NCI-H2196 treated with DMSO at 0.1 percent for 48 hours (cell line): ENCODE results near the gene ATP5F1D.
A peak's percentile ranks its signal among the peaks of the same experiment; 100 is the strongest.
"Not testable (repeated sequence)": the region's sequence is repeated elsewhere in the genome, so short reads cannot be mapped to it uniquely, and the experiment has no call there.

ENCODE experiments used
- DNase-seq: peaks from one replicate; lab custom pipeline; 2025; ENCODE audit not compliant: unreplicated experiment; lab: John Stamatoyannopoulos, UW

The ATP5F1D gene

GRCh38 chr19:1246265-1247087, 4.9 kb downstream of the ATP5F1D start:
- DNase-seq = not testable (repeated sequence)

GRCh38 chr19:1247748-1248138, 6.2 kb downstream of the ATP5F1D start:
- no peak for DNase-seq

DNA sequence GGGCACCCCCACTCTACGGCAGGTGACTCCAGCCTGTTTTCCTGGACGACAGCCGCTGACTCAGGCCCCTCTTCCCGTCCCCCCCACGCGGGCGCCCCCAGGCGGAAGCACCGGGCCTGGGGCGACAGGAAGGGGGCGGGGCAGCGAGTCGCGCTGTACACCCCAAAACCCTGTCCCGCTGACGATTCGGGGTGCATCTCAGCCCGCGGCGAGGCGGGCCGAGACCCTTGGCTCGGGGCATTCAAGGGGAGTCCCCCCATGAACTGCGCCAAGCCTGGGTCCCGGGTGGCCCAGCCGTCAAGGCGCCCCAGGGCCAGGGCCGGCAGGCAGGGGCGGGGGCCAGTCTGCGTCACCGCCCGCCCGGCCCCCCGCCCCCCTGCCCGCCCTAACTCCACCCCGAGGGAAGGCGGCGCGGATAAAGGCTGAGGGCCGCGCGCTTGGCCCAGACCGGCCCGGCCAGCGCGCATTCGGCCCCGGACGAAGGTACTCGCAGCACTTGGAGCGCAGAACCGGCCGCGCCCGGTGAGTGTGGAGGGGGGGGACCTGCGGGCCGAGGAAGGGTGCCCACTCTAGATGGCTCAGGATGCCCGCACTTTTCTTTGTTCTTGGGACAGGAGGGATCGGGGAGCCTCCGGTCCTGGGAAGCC, 6.7 kb downstream of the ATP5F1D start, which contains the start of gene MIDN:
MIDN (plus strand) TSS at position 445 of the 647 bp plus-strand sequence. CDS start 1,714 bp downstream, outside the sequence.
- peak; percentile 81 for DNase-seq

- DNase-seq = peak; percentile 81
Observed at GRCh38 chr19:1248786-1249297, 7.3 kb downstream of the ATP5F1D start.

DNA sequence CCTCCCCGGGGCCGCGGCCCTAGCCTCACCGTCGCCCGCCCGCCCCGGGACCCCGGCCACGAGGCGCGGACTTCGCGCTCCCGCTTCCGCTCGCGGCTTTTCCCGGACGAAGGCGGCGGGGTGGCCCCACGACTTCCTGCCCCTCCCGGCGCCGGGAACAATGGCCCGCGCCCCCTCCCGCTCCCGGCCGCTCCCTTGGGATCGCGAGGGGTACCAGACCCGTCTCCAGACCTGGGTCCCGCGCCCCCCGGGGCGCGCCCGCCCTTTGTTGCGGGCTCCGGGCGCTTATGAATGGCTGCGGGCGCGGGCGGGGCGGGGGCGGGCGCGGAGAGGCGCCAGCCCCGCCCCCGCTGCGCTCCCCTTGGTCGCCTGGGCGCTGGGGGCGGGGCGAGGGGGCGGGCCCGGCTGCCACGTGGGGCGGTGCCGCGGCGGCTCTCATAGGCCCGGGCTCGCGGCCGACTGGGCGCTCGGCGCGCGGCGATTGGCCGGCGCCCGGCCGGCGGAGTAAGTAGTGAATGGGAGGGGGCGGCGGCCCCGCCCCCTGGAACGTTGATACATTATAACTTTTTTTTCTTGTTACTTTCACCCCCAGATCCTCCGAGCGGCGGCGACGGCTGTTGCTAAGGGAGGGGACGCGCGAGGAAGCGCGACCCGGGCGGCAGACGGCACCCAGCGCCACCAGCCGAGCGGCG, 7.9 kb downstream of the ATP5F1D start:
- DNase-seq = peak; percentile 93

DNA sequence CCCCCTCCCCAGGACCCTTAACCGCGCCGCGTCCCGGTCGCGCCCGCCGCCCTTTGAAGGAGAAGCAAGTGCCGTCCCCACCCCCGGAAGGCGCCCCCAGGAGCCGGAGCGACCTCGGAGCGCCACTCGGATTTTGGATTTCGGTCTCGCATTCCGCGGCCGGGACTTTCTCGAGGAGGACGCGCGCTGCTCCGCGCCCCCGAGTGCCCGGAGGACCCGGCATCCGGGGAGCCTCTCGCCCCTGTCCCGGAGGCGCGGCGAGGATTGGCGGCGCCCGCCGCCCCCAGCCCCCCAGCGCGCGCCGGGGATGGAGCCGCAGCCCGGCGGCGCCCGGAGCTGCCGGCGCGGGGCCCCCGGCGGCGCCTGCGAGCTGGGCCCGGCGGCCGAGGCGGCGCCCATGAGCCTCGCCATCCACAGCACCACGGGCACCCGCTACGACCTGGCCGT, 8.5 kb downstream of the ATP5F1D start:
- DNase-seq = no peak

- peak; percentile 37 for DNase-seq
Observed at GRCh38 chr19:1250437-1251260, 9.1 kb downstream of the ATP5F1D start.

- peak; percentile 63 for DNase-seq
Observed at GRCh38 chr19:1251330-1252220, 10.0 kb downstream of the ATP5F1D start.

GRCh38 chr19:1252221-1252820, 10.8 kb downstream of the ATP5F1D start:
- peak; percentile 76 for DNase-seq

- peak; percentile 92 for DNase-seq
Observed at GRCh38 chr19:1252821-1253513, 11.4 kb downstream of the ATP5F1D start.

DNA sequence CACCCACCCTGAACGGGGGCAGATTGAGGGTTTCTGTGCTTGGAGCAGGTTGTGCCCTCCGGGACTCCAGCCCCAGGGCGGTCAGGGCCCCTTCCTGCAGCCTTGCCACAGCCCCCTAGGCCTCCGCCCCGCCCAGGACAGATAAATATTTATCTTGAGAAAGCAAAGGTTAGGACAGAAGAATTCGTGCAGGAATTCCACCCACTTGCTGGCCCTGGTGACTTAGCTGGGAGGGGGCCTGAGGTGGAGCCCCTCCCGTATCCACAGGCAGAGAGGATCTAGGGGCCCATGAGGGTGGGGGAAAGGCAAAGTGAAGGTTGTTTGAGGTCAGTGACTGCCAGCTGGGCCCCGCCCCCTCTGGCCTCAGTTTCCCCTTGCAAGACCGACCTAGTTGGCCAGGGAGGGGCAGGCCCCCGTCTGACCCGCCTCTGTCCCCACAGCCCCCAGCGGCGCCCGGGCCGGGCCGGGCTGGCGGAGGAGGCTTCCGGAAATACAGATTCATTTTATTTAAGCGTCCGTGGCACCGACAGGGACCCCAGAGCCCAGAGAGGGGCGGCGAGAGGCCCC, 12.0 kb downstream of the ATP5F1D start:
- no peak for DNase-seq

DNA sequence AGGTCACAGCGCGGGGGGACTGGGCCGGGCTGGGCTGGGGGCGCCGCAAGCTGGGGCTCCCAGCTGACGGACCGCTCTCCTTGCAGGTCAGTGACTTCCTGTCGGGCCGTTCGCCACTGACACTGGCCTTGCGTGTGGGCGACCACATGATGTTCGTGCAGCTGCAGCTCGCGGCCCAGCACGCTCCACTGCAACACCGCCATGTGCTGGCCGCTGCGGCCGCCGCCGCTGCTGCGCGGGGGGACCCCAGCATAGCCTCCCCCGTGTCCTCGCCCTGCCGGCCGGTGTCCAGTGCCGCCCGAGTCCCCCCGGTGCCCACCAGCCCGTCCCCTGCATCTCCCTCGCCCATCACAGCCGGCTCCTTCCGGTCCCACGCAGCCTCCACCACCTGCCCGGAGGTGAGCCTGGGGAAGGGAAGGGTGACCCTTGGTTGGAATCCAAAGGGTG, 12.6 kb downstream of the ATP5F1D start:
- no peak for DNase-seq

GRCh38 chr19:1254530-1255185, 13.1 kb downstream of the ATP5F1D start:
- DNase-seq = no peak

DNA sequence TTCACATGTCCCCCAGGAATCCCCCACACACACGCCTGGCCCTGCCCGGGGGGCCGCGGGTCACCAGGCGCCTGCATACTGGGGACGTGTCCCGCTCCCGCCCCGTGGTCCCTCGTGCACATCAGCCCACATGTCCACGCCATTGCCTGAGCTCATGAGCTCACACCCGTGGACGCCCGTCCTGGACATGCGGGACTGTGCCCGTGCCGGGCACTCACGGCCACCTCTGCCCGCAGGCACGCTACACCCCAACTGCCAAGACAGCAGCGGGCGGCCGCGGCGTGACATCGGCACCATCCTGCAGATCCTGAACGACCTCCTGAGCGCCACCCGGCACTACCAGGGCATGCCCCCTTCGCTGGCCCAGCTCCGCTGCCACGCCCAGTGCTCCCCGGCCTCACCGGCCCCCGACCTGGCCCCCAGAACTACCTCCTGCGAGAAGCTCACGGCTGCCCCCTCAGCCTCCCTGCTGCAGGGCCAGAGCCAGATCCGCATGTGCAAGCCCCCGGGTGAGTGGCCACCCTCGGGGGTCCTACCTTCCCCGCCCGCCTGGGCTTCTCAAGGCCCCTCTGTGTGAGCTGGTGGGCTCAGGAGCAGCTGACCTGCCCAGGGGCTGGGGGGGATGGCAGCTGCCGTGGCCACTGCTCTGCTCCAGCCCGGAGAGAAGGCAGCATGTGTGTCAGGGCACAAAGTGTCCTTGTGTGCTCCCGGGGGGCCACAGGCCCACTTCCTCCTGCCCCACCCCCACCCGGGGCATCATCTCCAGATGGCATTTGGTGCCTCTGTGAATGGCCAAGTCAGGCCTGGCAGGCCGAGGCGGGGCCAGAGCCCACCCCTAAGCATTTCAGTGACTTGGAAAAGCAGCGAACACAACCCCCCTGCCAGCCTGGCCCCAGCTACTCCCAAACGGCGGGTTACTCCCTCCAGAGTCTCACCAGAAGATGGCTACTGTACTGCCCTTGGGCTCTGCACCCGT, 13.9 kb downstream of the ATP5F1D start:
- DNase-seq = no peak

DNA sequence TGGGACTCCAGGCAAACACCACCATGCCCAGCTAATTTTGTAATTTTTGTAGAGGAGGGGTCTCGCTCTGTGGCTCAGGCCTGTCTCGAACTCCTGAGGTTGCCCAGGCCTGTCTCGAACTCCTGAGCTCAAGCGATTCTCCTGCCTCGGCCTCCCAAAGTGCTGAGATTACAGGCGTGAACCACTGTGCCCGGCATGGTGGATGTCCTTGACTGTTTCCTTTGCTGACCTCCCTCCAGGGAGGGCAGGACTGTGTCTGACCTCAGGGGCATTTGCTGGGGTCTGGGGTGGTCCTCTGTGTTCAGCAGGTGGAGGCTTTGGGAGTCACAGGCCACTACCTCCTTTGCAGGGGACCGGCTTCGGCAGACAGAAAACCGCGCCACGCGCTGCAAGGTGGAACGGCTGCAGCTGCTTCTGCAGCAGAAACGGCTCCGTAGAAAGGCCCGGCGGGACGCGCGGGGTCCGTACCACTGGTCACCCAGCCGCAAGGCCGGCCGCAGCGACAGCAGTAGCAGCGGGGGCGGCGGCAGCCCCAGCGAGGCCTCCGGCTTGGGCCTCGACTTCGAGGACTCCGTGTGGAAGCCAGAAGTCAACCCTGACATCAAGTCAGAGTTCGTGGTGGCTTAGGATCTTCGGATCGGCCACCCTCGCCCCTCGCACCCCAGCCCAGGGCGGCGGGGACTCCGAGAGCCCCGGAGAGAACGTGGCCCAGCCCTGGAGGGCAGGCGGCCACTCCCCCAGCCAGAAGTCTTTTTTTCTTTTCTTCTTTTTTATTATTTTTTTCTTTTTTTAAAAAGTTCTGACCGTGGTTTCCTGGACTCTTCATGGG, 15.3 kb downstream of the ATP5F1D start:
- no peak for DNase-seq
